A673 (cell line): Measurements from ENCODE around the gene ZBTB20. TPM values are rescaled to one million over a fixed set of nuclear protein-coding genes. Genes with fewer than 3 reads are reported as not detected.

Experiments
- BruUV-seq: library from RNA; stranded (reverse); fragments of 400-500 nt; replicated peaks from 2 replicates; lab custom pipeline; 2021; lab: Mats Ljungman, UMichigan
- CTCF ChIA-PET: fragments of 300-600 bp; sonication (Branson Sonifier 250); formaldehyde crosslinking; loops from one replicate; lab custom pipeline; 2022; ENCODE audit warnings: antibody characterized with exemption; lab: Charles Lee
- POLR2A ChIA-PET: fragments of 300-600 bp; sonication (Branson Sonifier 250); formaldehyde crosslinking; loops from one replicate; lab custom pipeline; 2022; ENCODE audit warnings: antibody characterized with exemption; ENCODE audit not compliant: low non-redundant PET; lab: Charles Lee
- DNase-seq: peaks from one replicate; pipeline ENCODE4 v3.0.0-alpha.2; 2015; ENCODE audit warnings: low spot score
- H3K27ac ChIP-seq: fragments of 200-600 bp; sonication (generic); 2 replicates; pipeline ENCODE4 v1.5.1; 2016; ENCODE audit warnings: mixed run types, low read depth, mild to moderate bottlenecking, mixed read lengths, antibody characterized with exemption, low read length; ENCODE audit not compliant: poor library complexity, severe bottlenecking
- H3K27me3 ChIP-seq: fragments of 200-600 bp; sonication (generic); replicated peaks from 2 replicates; pipeline ENCODE4 v1.6.1; 2017; ENCODE audit warnings: mixed run types, low read depth, mild to moderate bottlenecking, mixed read lengths, antibody characterized with exemption, low read length; ENCODE audit not compliant: insufficient read depth, poor library complexity
- H3K36me3 ChIP-seq: fragments of 200-600 bp; sonication (generic); 2 replicates; pipeline ENCODE4 v1.6.1; 2016; ENCODE audit warnings: mixed run types, mild to moderate bottlenecking, mixed read lengths, antibody characterized with exemption, low read length; ENCODE audit not compliant: insufficient read depth, poor library complexity, severe bottlenecking
- H3K4me1 ChIP-seq: fragments of 200-600 bp; sonication (generic); 2 replicates; pipeline ENCODE4 v1.6.1; 2017; ENCODE audit warnings: mixed run types, mild to moderate bottlenecking, mixed read lengths, antibody characterized with exemption, low read length; ENCODE audit not compliant: insufficient read depth, poor library complexity, severe bottlenecking
- H3K4me3 ChIP-seq: fragments of 200-600 bp; sonication (generic); 2 replicates; pipeline ENCODE4 v1.5.1; 2016; ENCODE audit warnings: low read depth, mixed run types, mild to moderate bottlenecking, mixed read lengths, low read length; ENCODE audit not compliant: poor library complexity, severe bottlenecking
- H3K9me3 ChIP-seq: fragments of 200-600 bp; sonication (generic); 2 replicates; pipeline ENCODE4 v1.6.1; 2016; ENCODE audit warnings: mixed run types, low read depth, mild to moderate bottlenecking, mixed read lengths, antibody characterized with exemption, low read length; ENCODE audit not compliant: poor library complexity, severe bottlenecking
- CTCF ChIP-seq: fragments of 300-800, 200-600 bp; sonication (generic); conservative IDR thresholded peaks from 2 replicates; pipeline ENCODE4 v1.5.1; 2017; ENCODE audit warnings: low read depth, mild to moderate bottlenecking, antibody characterized with exemption, low read length, moderate library complexity, mixed read lengths
- EZH2 ChIP-seq: fragments of 200-600 bp; sonication (generic); IDR thresholded peaks from 2 replicates; pipeline ENCODE4 v1.6.1; 2017; ENCODE audit warnings: borderline replicate concordance, low read depth, mild to moderate bottlenecking, mixed read lengths, antibody characterized with exemption, low read length; ENCODE audit not compliant: poor library complexity, severe bottlenecking
- intact Hi-C: fragments of 100-400 bp; cut with micrococcal nuclease; formaldehyde crosslinking; loops from one replicate; pipeline ENCODE4 v1.10.0; 2022; ENCODE audit not compliant: unreplicated experiment
- total RNA-seq: library from RNA; stranded (reverse); gene quantifications from 2 replicates; pipeline ENCODE4 v1.2.3, GENCODE V29; 2021

Gene ZBTB20
- total RNA-seq, 1 experiment from 2014 or later, result 13.5 TPM

GRCh38 chr3:114462750-114463149 is 684.3 kb downstream of the ZBTB20 start:
- H3K36me3 ChIP-seq, result no peaks in the 10 kb centered on the region
- ChIA-PET POLR2A (no interaction called here), CTCF (no interaction called here)
- H3K9me3 ChIP-seq, result no peaks in the 10 kb centered on the region
- intact Hi-C loops, result no loop called here
- TF ChIP-seq EZH2 (no peak), CTCF (no peak)
- no peak overlapping the region for H3K4me3 ChIP-seq
- H3K27me3 ChIP-seq, result no peaks in the 10 kb centered on the region
- H3K27ac ChIP-seq, result no peak overlapping the region
- peaks cover 6% of the 10 kb centered on the region for H3K4me1 ChIP-seq
- no TSS peak for BruUV-seq
- no peak for DNase-seq

GRCh38 chr3:114460459-114460858 is 686.6 kb downstream of the ZBTB20 start:
- no peaks in the 10 kb centered on the region for H3K9me3 ChIP-seq
- H3K4me3 ChIP-seq, result no peak overlapping the region
- no peak for DNase-seq
- BruUV-seq, result no TSS peak
- H3K36me3 ChIP-seq, result no peaks in the 10 kb centered on the region
- TF ChIP-seq EZH2, result no peak
- no peak for TF ChIP-seq CTCF
- ChIA-PET POLR2A (no interaction called here), CTCF (no interaction called here)
- no peaks in the 10 kb centered on the region for H3K27me3 ChIP-seq
- H3K4me1 ChIP-seq, result peaks cover 10% of the 10 kb centered on the region
- intact Hi-C loops, result no loop called here
- H3K27ac ChIP-seq, result no peak overlapping the region

- Histone ChIP-seq H3K27ac (no peak overlapping the region), H3K4me1 (peaks cover 31% of the 10 kb centered on the region), H3K4me3 (no peak overlapping the region), H3K36me3 (no peaks in the 10 kb centered on the region), H3K9me3 (no peaks in the 10 kb centered on the region), H3K27me3 (no peaks in the 10 kb centered on the region)
- no TSS peak for BruUV-seq
- intact Hi-C loops, result no loop called here
- CTCF ChIA-PET, result no interaction called here
- DNase-seq, result no peak
- POLR2A ChIA-PET, result no interaction called here
- TF ChIP-seq EZH2 (no peak), CTCF (no peak)
Measured at GRCh38 chr3:114456742-114457141, 690.3 kb downstream of the ZBTB20 start.
